ENCODE measurements around the gene CELF4. TPM values are rescaled to one million over a fixed set of nuclear protein-coding genes. Genes with fewer than 3 reads are reported as not detected.

The CELF4 gene
- total and polyA plus RNA-seq, 2 donors (not counting 3 experiments of a cell fraction or from before 2014, with no cell fraction given), result not detected

- no peak for DNase-seq (ENCODE audit: low read depth, low spot score)
- TF ChIP-seq POLR2AphosphoS5 (IDR thresholded peaks at IDR 0.05; ENCODE audit: insufficient read depth, low read depth, low read length), result no peak
- no peak for TF ChIP-seq EZH2 (IDR thresholded peaks at IDR 0.05; ENCODE audit: borderline replicate concordance, low read depth, low read length, severe bottlenecking)
- TF ChIP-seq MYC (IDR thresholded peaks at IDR 0.05; ENCODE audit: low read depth, low read length), result no peak
- no peak for TF ChIP-seq JUN (IDR thresholded peaks at IDR 0.05; ENCODE audit: borderline replicate concordance, insufficient read depth, insufficient read length, low read depth)
- no peak for TF ChIP-seq FOS (IDR thresholded peaks at IDR 0.05; ENCODE audit: borderline replicate concordance, insufficient read depth, low read length)
- no peak for TF ChIP-seq MAX (IDR thresholded peaks at IDR 0.05; ENCODE audit: insufficient read depth, insufficient read length)
- intact Hi-C loops (cut with micrococcal nuclease), result no loop called here
- BruUV-seq (replicated peaks), result no TSS peak
- peak overlapping the region; percentile 46 for H2AFZ ChIP-seq (ENCODE audit: low read depth, low read length)
- no peaks in the 10 kb centered on the region for H3K9me1 ChIP-seq (replicated peaks; ENCODE audit: control insufficient read depth, extremely low read depth, insufficient read depth, low read length)
- H3K79me2 ChIP-seq (ENCODE audit: control insufficient read depth, insufficient read depth, low read length), result no peaks in the 10 kb centered on the region
- H3K27ac ChIP-seq (ENCODE audit: insufficient read depth, low read depth, low read length), result no peak overlapping the region
- peak overlapping the region; percentile 19 for H3K4me2 ChIP-seq (ENCODE audit: insufficient read depth, low read length)
- POLR2A ChIA-PET, result no interaction called here
- H3K4me3 ChIP-seq (replicated peaks in 1 of 3; ENCODE audit: insufficient read depth in 1 of 3, low read depth in 1 of 3, low read length in 3 of 3), result no peak overlapping the region
- H3K36me3 ChIP-seq (ENCODE audit: control insufficient read depth in 2 of 2, extremely low read depth in 1 of 2, insufficient read depth in 2 of 2, low read length in 2 of 2), result no peaks in the 10 kb centered on the region
- H4K20me1 ChIP-seq (replicated peaks; ENCODE audit: control insufficient read depth, extremely low read depth, insufficient read depth, low read length), result no peaks in the 10 kb centered on the region
- dilution Hi-C loops (cut with MboI; ENCODE audit: extremely low pct_ligation_motif_present, low sequenced_read_pairs), result no loop called here
- H3K9me3 ChIP-seq (replicated peaks; ENCODE audit: control insufficient read depth, insufficient read depth, low read length), result no peaks in the 10 kb centered on the region
- H3K9ac ChIP-seq (replicated peaks; ENCODE audit: extremely low read depth, insufficient read depth, low read length), result no peak overlapping the region
- CTCF ChIA-PET, result interaction anchor here (0.8 to 1.0 kb wide), 4 partner anchors 7 to 51 kb away, joined by 3 to 4 read pairs (median 4); no protein-coding TSS in a partner anchor
- no peak for FAIRE-seq
- peaks cover 0 to 12% of the 10 kb centered on the region in 2 experiments for H3K27me3 ChIP-seq (ENCODE audit: control insufficient read depth in 2 of 2, insufficient read depth in 2 of 2, low read length in 2 of 2)
- H3K4me1 ChIP-seq (ENCODE audit: control insufficient read depth, extremely low read depth, insufficient read depth, low read length), result peaks cover 3% of the 10 kb centered on the region
Observed at GRCh38 chr18:37394610-37394965, 171.0 kb downstream of the CELF4 start.

DNA sequence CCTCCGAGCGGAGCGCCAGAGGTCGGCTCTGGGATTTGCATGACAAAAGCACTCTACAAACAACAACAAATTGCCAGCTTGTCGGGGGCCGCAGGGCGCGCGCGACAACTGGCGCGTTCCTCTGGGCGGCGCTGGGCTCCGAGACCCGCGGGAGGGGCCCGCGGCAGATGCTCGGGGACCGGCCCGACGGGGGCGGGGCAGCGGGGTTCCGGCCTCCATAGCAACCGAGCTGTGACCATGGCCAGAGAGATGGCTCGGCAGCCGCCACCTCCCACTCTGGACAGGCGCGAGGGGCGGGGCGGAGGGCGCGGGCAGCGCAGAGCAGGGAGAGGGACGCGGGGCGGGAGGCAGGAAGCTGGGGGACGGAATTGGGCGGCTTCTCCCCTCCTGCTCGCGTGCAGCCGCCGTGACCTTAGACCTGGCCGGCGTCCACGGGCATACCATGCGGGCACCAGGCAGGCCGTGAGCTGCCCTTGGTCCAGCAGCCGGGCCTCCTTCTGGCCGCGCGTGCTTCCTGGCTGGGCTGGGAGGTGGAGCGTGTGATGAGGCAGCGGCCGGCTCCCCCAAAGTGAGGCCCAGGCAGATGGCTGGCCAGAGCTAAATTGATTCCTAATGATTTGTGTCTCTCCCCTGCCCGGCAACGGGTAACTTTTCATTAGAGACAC is 171.5 kb downstream of the CELF4 start:
- no peaks in the 10 kb centered on the region for H3K9me1 ChIP-seq (replicated peaks; ENCODE audit: control insufficient read depth, extremely low read depth, insufficient read depth, low read length)
- H3K4me2 ChIP-seq (ENCODE audit: insufficient read depth, low read length), result peak overlapping the region; percentile 19
- no peaks in the 10 kb centered on the region for H4K20me1 ChIP-seq (replicated peaks; ENCODE audit: control insufficient read depth, extremely low read depth, insufficient read depth, low read length)
- H3K9me3 ChIP-seq (replicated peaks; ENCODE audit: control insufficient read depth, insufficient read depth, low read length), result no peaks in the 10 kb centered on the region
- H3K4me3 ChIP-seq (replicated peaks in 1 of 3; ENCODE audit: insufficient read depth in 1 of 3, low read depth in 1 of 3, low read length in 3 of 3), result peak overlapping the region in 1 of 3 experiments; percentile 8
- no peak overlapping the region for H3K9ac ChIP-seq (replicated peaks; ENCODE audit: extremely low read depth, insufficient read depth, low read length)
- no peak for TF ChIP-seq POLR2A (IDR thresholded peaks at IDR 0.05; ENCODE audit: low read depth, low read length)
- no peak for TF ChIP-seq CTCF (IDR thresholded peaks at IDR 0.05; ENCODE audit: extremely low read depth in 1 of 2, insufficient read depth in 1 of 2, low read depth in 1 of 2, low read length in 2 of 2)
- TF ChIP-seq JUN (IDR thresholded peaks at IDR 0.05; ENCODE audit: borderline replicate concordance, insufficient read depth, insufficient read length, low read depth), result no peak
- no peak for TF ChIP-seq GATA2 (IDR thresholded peaks at IDR 0.05; ENCODE audit: insufficient read depth, insufficient read length, low read depth, low read length)
- TF ChIP-seq FOS (IDR thresholded peaks at IDR 0.05; ENCODE audit: borderline replicate concordance, insufficient read depth, low read length), result no peak
- TF ChIP-seq MAX (IDR thresholded peaks at IDR 0.05; ENCODE audit: insufficient read depth, insufficient read length), result no peak
- no peak for TF ChIP-seq MYC (IDR thresholded peaks at IDR 0.05; ENCODE audit: low read depth, low read length)
- no peak for TF ChIP-seq EZH2 (IDR thresholded peaks at IDR 0.05; ENCODE audit: borderline replicate concordance, low read depth, low read length, severe bottlenecking)
- TF ChIP-seq POLR2AphosphoS5 (IDR thresholded peaks at IDR 0.05; ENCODE audit: insufficient read depth, low read depth, low read length), result no peak
- peaks cover 3% of the 10 kb centered on the region for H3K4me1 ChIP-seq (ENCODE audit: control insufficient read depth, extremely low read depth, insufficient read depth, low read length)
- CTCF ChIA-PET, result interaction anchor here (0.8 to 1.0 kb wide), 4 partner anchors 8 to 51 kb away, joined by 3 to 4 read pairs (median 4); no protein-coding TSS in a partner anchor
- no peaks in the 10 kb centered on the region for H3K36me3 ChIP-seq (ENCODE audit: control insufficient read depth in 2 of 2, extremely low read depth in 1 of 2, insufficient read depth in 2 of 2, low read length in 2 of 2)
- peak overlapping the region; percentile 46 for H2AFZ ChIP-seq (ENCODE audit: low read depth, low read length)
- DNase-seq (ENCODE audit: low read depth, low spot score), result peak; percentile 49
- dilution Hi-C loops (cut with MboI; ENCODE audit: extremely low pct_ligation_motif_present, low sequenced_read_pairs), result no loop called here
- BruUV-seq (replicated peaks), result no TSS peak
- FAIRE-seq, result peak; percentile 8
- intact Hi-C loops (cut with micrococcal nuclease), result no loop called here
- peaks cover 0 to 12% of the 10 kb centered on the region in 2 experiments for H3K27me3 ChIP-seq (ENCODE audit: control insufficient read depth in 2 of 2, insufficient read depth in 2 of 2, low read length in 2 of 2)
- H3K79me2 ChIP-seq (ENCODE audit: control insufficient read depth, insufficient read depth, low read length), result no peaks in the 10 kb centered on the region
- no peak overlapping the region for H3K27ac ChIP-seq (ENCODE audit: insufficient read depth, low read depth, low read length)
- POLR2A ChIA-PET, result no interaction called here
